Mesendoderm (in vitro differentiated cells): ENCODE results near the gene TEPSIN.

Source experiments
- DNase-seq: peaks from one replicate; pipeline ENCODE4 v3.0.0; 2013
- H2AK5ac ChIP-seq: 2 replicates; pipeline ENCODE4 v1.6.1; 2013; ENCODE audit warnings: low read length, inconsistent platforms
- H2BK120ac ChIP-seq: 2 replicates; pipeline ENCODE4 v1.6.1; 2013; ENCODE audit warnings: low read depth, mild to moderate bottlenecking, low read length, moderate library complexity, mixed read lengths
- H2BK15ac ChIP-seq: replicated peaks from 2 replicates; pipeline ENCODE4 v1.6.1; 2013; ENCODE audit warnings: low read depth, mild to moderate bottlenecking, moderate library complexity
- H2BK5ac ChIP-seq: 2 replicates; pipeline ENCODE4 v1.6.1; 2013; ENCODE audit warnings: low read length, inconsistent platforms
- H3K18ac ChIP-seq: 2 replicates; pipeline ENCODE4 v1.6.1; 2013; ENCODE audit warnings: mild to moderate bottlenecking, low read length, mixed read lengths
- H3K23ac ChIP-seq: one replicate; pipeline ENCODE4 v1.6.1; 2013; ENCODE audit warnings: low read length
- H3K27ac ChIP-seq: 2 replicates; pipeline ENCODE4 v1.5.1; 2013; ENCODE audit warnings: low read depth, mild to moderate bottlenecking, inconsistent platforms, low read length, moderate library complexity
- H3K27me3 ChIP-seq: 2 replicates; pipeline ENCODE4 v1.6.1; 2013; ENCODE audit warnings: low read length, control low read depth, mild to moderate bottlenecking, inconsistent platforms; ENCODE audit not compliant: insufficient read depth, poor library complexity
- H3K36me3 ChIP-seq: 2 replicates; pipeline ENCODE4 v1.6.1; 2013; ENCODE audit warnings: low read length, inconsistent platforms; ENCODE audit not compliant: control insufficient read depth, insufficient read depth
- H3K4ac ChIP-seq: one replicate; pipeline ENCODE4 v1.6.1; 2013; ENCODE audit warnings: low read depth, mild to moderate bottlenecking, low read length, moderate library complexity
- H3K4me1 ChIP-seq: 2 replicates; pipeline ENCODE4 v1.6.1; 2013; ENCODE audit warnings: low read depth, low read length, inconsistent platforms; ENCODE audit not compliant: control insufficient read depth
- H3K4me2 ChIP-seq: 2 replicates; pipeline ENCODE4 v1.6.1; 2013; ENCODE audit warnings: low read length
- H3K4me3 ChIP-seq: 2 replicates; pipeline ENCODE4 v1.5.1; 2013; ENCODE audit warnings: mild to moderate bottlenecking, low read length
- H3K56ac ChIP-seq: one replicate; pipeline ENCODE4 v1.6.1; 2013; ENCODE audit warnings: low read length
- H3K79me1 ChIP-seq: 2 replicates; pipeline ENCODE4 v1.6.1; 2013; ENCODE audit warnings: low read length, inconsistent platforms
- H3K79me2 ChIP-seq: 2 replicates; pipeline ENCODE4 v1.6.1; 2013; ENCODE audit warnings: mild to moderate bottlenecking, low read length; ENCODE audit not compliant: control insufficient read depth, insufficient read depth
- H3K9ac ChIP-seq: 2 replicates; pipeline ENCODE4 v1.6.1; 2013; ENCODE audit warnings: low read length, inconsistent platforms
- H4K5ac ChIP-seq: one replicate; pipeline ENCODE4 v1.6.1; 2013; ENCODE audit warnings: low read length
- H4K8ac ChIP-seq: one replicate; pipeline ENCODE4 v1.6.1; 2013; ENCODE audit warnings: low read depth, mild to moderate bottlenecking, control low read depth, low read length, moderate library complexity
- WGBS: extraction: QIAGEN DNeasy Blood & Tissue Kit; methylation state at CpG from one replicate; pipeline ENCODE4 v1.1.7; 2013; ENCODE audit warnings: low lambda C conversion rate, missing lambda C conversion rate; ENCODE audit not compliant: insufficient coverage; ENCODE audit errors: extremely low coverage; 5-methylcytosine and 5-hydroxymethylcytosine counted together

TEPSIN gene

GRCh38 chr17:81278831-81279230, 40.0 kb upstream of the TEPSIN start:
- H3K23ac ChIP-seq, result no peak overlapping the region
- H3K36me3 ChIP-seq, result peaks cover 1% of the 10 kb centered on the region
- H3K56ac ChIP-seq, result no peak overlapping the region
- H4K8ac ChIP-seq, result no peak overlapping the region
- H3K18ac ChIP-seq, result no peak overlapping the region
- no peak overlapping the region for H4K5ac ChIP-seq
- no peaks in the 10 kb centered on the region for H3K4me1 ChIP-seq
- no peak overlapping the region for H2BK120ac ChIP-seq
- no peak overlapping the region for H2BK5ac ChIP-seq
- H3K79me2 ChIP-seq, result no peaks in the 10 kb centered on the region
- H3K27me3 ChIP-seq, result no peaks in the 10 kb centered on the region
- no peak overlapping the region for H2BK15ac ChIP-seq
- WGBS, result no CpG with 5 or more reads among the region's 8 CpGs
- no peak overlapping the region for H3K4ac ChIP-seq
- H3K27ac ChIP-seq, result no peak overlapping the region
- H2AK5ac ChIP-seq, result no peak overlapping the region
- H3K9ac ChIP-seq, result no peak overlapping the region
- H3K79me1 ChIP-seq, result no peaks in the 10 kb centered on the region
- no peak overlapping the region for H3K4me3 ChIP-seq
- no peak overlapping the region for H3K4me2 ChIP-seq
- DNase-seq, result no peak

GRCh38 chr17:81277946-81278693, 39.3 kb upstream of the TEPSIN start:
- Histone ChIP-seq H3K79me2 (no peaks in the 10 kb centered on the region), H4K8ac (no peak overlapping the region), H3K4me3 (no peak overlapping the region), H3K18ac (no peak overlapping the region), H2BK15ac (no peak overlapping the region), H3K23ac (no peak overlapping the region), H3K4ac (no peak overlapping the region), H2AK5ac (no peak overlapping the region), H2BK5ac (no peak overlapping the region), H3K4me1 (no peaks in the 10 kb centered on the region), H3K27me3 (no peaks in the 10 kb centered on the region), H4K5ac (no peak overlapping the region), H3K27ac (no peak overlapping the region), H3K36me3 (peaks cover 1% of the 10 kb centered on the region), H3K56ac (no peak overlapping the region), H3K9ac (no peak overlapping the region), H3K4me2 (no peak overlapping the region), H3K79me1 (no peaks in the 10 kb centered on the region), H2BK120ac (no peak overlapping the region)
- WGBS, result no CpG with 5 or more reads among the region's 20 CpGs
- no peak for DNase-seq

- H3K79me2 ChIP-seq, result no peaks in the 10 kb centered on the region
- no peak overlapping the region for H2BK5ac ChIP-seq
- H4K5ac ChIP-seq, result no peak overlapping the region
- H3K23ac ChIP-seq, result no peak overlapping the region
- WGBS, result no CpG with 5 or more reads among the region's 18 CpGs
- H3K4me1 ChIP-seq, result no peaks in the 10 kb centered on the region
- DNase-seq, result no peak
- no peak overlapping the region for H3K56ac ChIP-seq
- H3K27ac ChIP-seq, result no peak overlapping the region
- peaks cover 3% of the 10 kb centered on the region for H3K36me3 ChIP-seq
- no peak overlapping the region for H3K4ac ChIP-seq
- no peak overlapping the region for H2AK5ac ChIP-seq
- no peak overlapping the region for H2BK15ac ChIP-seq
- H3K9ac ChIP-seq, result no peak overlapping the region
- no peak overlapping the region for H3K18ac ChIP-seq
- no peak overlapping the region for H2BK120ac ChIP-seq
- no peak overlapping the region for H4K8ac ChIP-seq
- H3K4me2 ChIP-seq, result no peak overlapping the region
- H3K27me3 ChIP-seq, result no peaks in the 10 kb centered on the region
- H3K79me1 ChIP-seq, result no peaks in the 10 kb centered on the region
- H3K4me3 ChIP-seq, result no peak overlapping the region
Measured at GRCh38 chr17:81277421-81277820, 38.6 kb upstream of the TEPSIN start.

- Histone ChIP-seq H3K79me1 (no peaks in the 10 kb centered on the region), H3K9ac (no peak overlapping the region), H2BK5ac (no peak overlapping the region), H2BK15ac (no peak overlapping the region), H3K23ac (no peak overlapping the region), H3K56ac (no peak overlapping the region), H2BK120ac (no peak overlapping the region), H3K79me2 (no peaks in the 10 kb centered on the region), H3K4ac (no peak overlapping the region), H3K27ac (no peak overlapping the region), H4K8ac (no peak overlapping the region), H2AK5ac (no peak overlapping the region), H3K36me3 (peaks cover 3% of the 10 kb centered on the region), H3K4me2 (no peak overlapping the region), H3K4me1 (no peaks in the 10 kb centered on the region), H3K4me3 (no peak overlapping the region), H3K18ac (no peak overlapping the region), H3K27me3 (no peaks in the 10 kb centered on the region), H4K5ac (no peak overlapping the region)
- WGBS, result no CpG with 5 or more reads among the region's 11 CpGs
- no peak for DNase-seq
Measured at GRCh38 chr17:81276781-81277180, 37.9 kb upstream of the TEPSIN start.

- H3K79me1 ChIP-seq, result no peaks in the 10 kb centered on the region
- H3K23ac ChIP-seq, result no peak overlapping the region
- no peak overlapping the region for H4K5ac ChIP-seq
- no peak overlapping the region for H2BK120ac ChIP-seq
- no peak overlapping the region for H3K56ac ChIP-seq
- no peak overlapping the region for H2BK5ac ChIP-seq
- peaks cover 3% of the 10 kb centered on the region for H3K36me3 ChIP-seq
- H3K18ac ChIP-seq, result no peak overlapping the region
- H2BK15ac ChIP-seq, result no peak overlapping the region
- H3K79me2 ChIP-seq, result no peaks in the 10 kb centered on the region
- no peaks in the 10 kb centered on the region for H3K4me1 ChIP-seq
- no peak overlapping the region for H2AK5ac ChIP-seq
- H3K4me3 ChIP-seq, result no peak overlapping the region
- no peak overlapping the region for H3K27ac ChIP-seq
- DNase-seq, result no peak
- no peak overlapping the region for H3K4ac ChIP-seq
- H3K4me2 ChIP-seq, result no peak overlapping the region
- H3K9ac ChIP-seq, result no peak overlapping the region
- H3K27me3 ChIP-seq, result no peaks in the 10 kb centered on the region
- no peak overlapping the region for H4K8ac ChIP-seq
- no CpG with 5 or more reads among the region's 14 CpGs for WGBS
Measured at GRCh38 chr17:81274471-81274855, 35.6 kb upstream of the TEPSIN start.
